ENCODE measurements around the gene RRN3. TPM values are rescaled to one million over a fixed set of nuclear protein-coding genes. Genes with fewer than 3 reads are reported as not detected.

The RRN3 gene
- total RNA-seq, 1 experiment from 2014 or later = 57.7 TPM

DNA sequence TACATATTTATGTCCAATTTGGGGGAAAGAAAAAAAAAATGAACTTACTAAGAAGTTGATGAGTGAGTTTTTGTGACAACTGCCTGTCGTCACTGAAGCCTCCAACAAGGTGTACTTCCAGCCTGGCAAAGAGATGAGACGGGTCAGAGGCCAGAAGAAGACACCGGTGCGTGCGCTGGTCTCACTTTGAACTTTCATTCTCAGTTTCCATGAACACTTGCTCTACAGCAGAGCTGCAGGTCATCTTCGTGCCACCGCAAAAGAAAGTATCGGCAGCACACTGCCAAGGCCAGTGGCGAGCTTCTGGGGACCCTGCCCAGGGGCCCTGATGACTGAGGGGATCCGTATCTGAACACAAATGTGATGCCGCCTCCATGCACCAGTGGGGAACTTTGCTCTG lies 49.8 kb downstream of the RRN3 start:
- BruUV-seq (replicated peaks) = no TSS peak
- no peak for ATAC-seq
- Histone ChIP-seq H3K9me3 (ENCODE audit: control insufficient read depth in 1 of 2, insufficient read depth in 1 of 2, low read depth in 1 of 2, low read length in 2 of 2) (no peaks in the 10 kb centered on the region), H3K9ac (ENCODE audit: low read length) (no peak overlapping the region), H3K9me2 (ENCODE audit: insufficient read depth) (no peaks in the 10 kb centered on the region), H3K4me1 (ENCODE audit: control insufficient read depth in 1 of 2, insufficient read depth in 2 of 2, low read length in 2 of 2) (peaks cover 4 to 13% of the 10 kb centered on the region in 2 experiments; a peak in 2 of 4 replicates), H3K79me2 (ENCODE audit: insufficient read depth, low read length) (no peaks in the 10 kb centered on the region), H4K20me1 (ENCODE audit: insufficient read depth) (no peaks in the 10 kb centered on the region), H3K27me3 (ENCODE audit: insufficient read depth, low read length) (no peaks in the 10 kb centered on the region), H3K27ac (ENCODE audit: low read depth, low read length) (no peak overlapping the region), H2AFZ (ENCODE audit: low read depth, low read length, poor library complexity, severe bottlenecking) (no peak overlapping the region), H3K4me3 (replicated peaks in 1 of 2; ENCODE audit: low read depth in 1 of 2, low read length in 2 of 2) (no peak overlapping the region), H3K4me2 (ENCODE audit: low read length) (no peak overlapping the region), H3K36me3 (ENCODE audit: control insufficient read depth in 1 of 2, insufficient read depth in 2 of 2, low read length in 2 of 2) (peaks cover 0 to 8% of the 10 kb centered on the region in 2 experiments; a peak in 1 of 4 replicates)
- ChIA-PET CTCF (no interaction called here), POLR2A (no interaction called here), RAD21 (ENCODE audit: low non-redundant PET in 1 of 2, low total read pairs in 2 of 2, uncharacterized antibody in 2 of 2, unreplicated experiment in 2 of 2) (no interaction called here)
- intact Hi-C loops (cut with micrococcal nuclease) = no loop called here
- no peak for TF ChIP-seq SP1 (IDR thresholded peaks at IDR 0.05; ENCODE audit: low read depth)
- no peak for TF ChIP-seq YY1 (IDR thresholded peaks at IDR 0.05; ENCODE audit: extremely low read depth, insufficient replicate concordance, low read depth, low read length)
- TF ChIP-seq RAD21 (IDR thresholded peaks at IDR 0.05; ENCODE audit: low read depth) = no peak
- TF ChIP-seq FOSL1 (IDR thresholded peaks at IDR 0.05; ENCODE audit: low read depth) = no peak
- TF ChIP-seq, protein P1, sequence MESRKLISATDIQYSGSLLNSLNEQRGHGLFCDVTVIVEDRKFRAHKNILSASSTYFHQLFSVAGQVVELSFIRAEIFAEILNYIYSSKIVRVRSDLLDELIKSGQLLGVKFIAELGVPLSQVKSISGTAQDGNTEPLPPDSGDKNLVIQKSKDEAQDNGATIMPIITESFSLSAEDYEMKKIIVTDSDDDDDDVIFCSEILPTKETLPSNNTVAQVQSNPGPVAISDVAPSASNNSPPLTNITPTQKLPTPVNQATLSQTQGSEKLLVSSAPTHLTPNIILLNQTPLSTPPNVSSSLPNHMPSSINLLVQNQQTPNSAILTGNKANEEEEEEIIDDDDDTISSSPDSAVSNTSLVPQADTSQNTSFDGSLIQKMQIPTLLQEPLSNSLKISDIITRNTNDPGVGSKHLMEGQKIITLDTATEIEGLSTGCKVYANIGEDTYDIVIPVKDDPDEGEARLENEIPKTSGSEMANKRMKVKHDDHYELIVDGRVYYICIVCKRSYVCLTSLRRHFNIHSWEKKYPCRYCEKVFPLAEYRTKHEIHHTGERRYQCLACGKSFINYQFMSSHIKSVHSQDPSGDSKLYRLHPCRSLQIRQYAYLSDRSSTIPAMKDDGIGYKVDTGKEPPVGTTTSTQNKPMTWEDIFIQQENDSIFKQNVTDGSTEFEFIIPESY (IDR thresholded peaks at IDR 0.05; ENCODE audit: extremely low read depth, insufficient replicate concordance, low read length) = no peak
- TF ChIP-seq EZH2 (IDR thresholded peaks at IDR 0.05) = no peak
- TF ChIP-seq POLR2A (IDR thresholded peaks at IDR 0.05; ENCODE audit: borderline replicate concordance, extremely low read depth, insufficient read depth, insufficient read length) = no peak
- no peak for TF ChIP-seq TCF7L2 (IDR thresholded peaks at IDR 0.05; ENCODE audit: borderline replicate concordance, extremely low read depth, insufficient read depth, insufficient read length)
- no peak for TF ChIP-seq SIN3A (IDR thresholded peaks at IDR 0.05; ENCODE audit: low read depth)
- TF ChIP-seq ZFX (IDR thresholded peaks at IDR 0.05) = no peak
- TF ChIP-seq EZH2phosphoT487 (IDR thresholded peaks at IDR 0.05; ENCODE audit: borderline replicate concordance) = no peak
- no peak for TF ChIP-seq SRF (IDR thresholded peaks at IDR 0.05; ENCODE audit: low read depth)
- TF ChIP-seq, protein P2, sequence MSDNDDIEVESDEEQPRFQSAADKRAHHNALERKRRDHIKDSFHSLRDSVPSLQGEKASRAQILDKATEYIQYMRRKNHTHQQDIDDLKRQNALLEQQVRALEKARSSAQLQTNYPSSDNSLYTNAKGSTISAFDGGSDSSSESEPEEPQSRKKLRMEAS (IDR thresholded peaks at IDR 0.05) = no peak
- no peak for TF ChIP-seq ELF1 (IDR thresholded peaks at IDR 0.05; ENCODE audit: borderline replicate concordance, low read depth)
- no peak for TF ChIP-seq JUND (IDR thresholded peaks at IDR 0.05)
- no peak for TF ChIP-seq CEBPB (IDR thresholded peaks at IDR 0.05; ENCODE audit: low read depth)
- TF ChIP-seq ZNF274 (IDR thresholded peaks at IDR 0.05; ENCODE audit: low read depth, low read length) = no peak
- DNase-seq (ENCODE audit: low read depth, low spot score) = no peak

All from HCT116 (cell line).